Tibial nerve (tissue), 4 donors: ENCODE results near the gene CAB39.

Experiments
- CTCF ChIP-seq, 5 experiments: fragments of 200-600 bp in 3 of 5; fragments of 450-650 bp in 2 of 5; sonication (generic) in 3 of 5; IDR thresholded peaks; one replicate each; pipeline ENCODE4 v1.5.1; 2016 to 2019; ENCODE audit warnings: antibody characterized with exemption in 5 of 5, mild to moderate bottlenecking in 3 of 5, moderate library complexity in 2 of 5
- EP300 ChIP-seq, 2 donors: sonication (generic); formaldehyde crosslinking; IDR thresholded peaks; one replicate each; pipeline ENCODE4 v1.6.1; 2017; ENCODE audit warnings: antibody characterized with exemption in 2 of 2, mild to moderate bottlenecking in 1 of 2
- POLR2A ChIP-seq, 2 donors: fragments of 450-650 bp; IDR thresholded peaks; one replicate each; pipeline ENCODE4 v1.6.1; 2017; ENCODE audit warnings: antibody characterized with exemption in 2 of 2, mild to moderate bottlenecking in 2 of 2, moderate library complexity in 2 of 2

- TF ChIP-seq CTCF (IDR thresholded peaks at IDR 0.05) (no peak), EP300 (IDR thresholded peaks at IDR 0.05) (no peak), POLR2A (IDR thresholded peaks at IDR 0.05) (no peak)
Observed at GRCh38 chr2:230811508-230811907, 98.9 kb downstream of the CAB39 start.
